Skeletal muscle satellite cell (primary cell): ENCODE data around the gene EDRF1.

Experiments
- H3K27me3 ChIP-seq: 2 replicates; pipeline ENCODE4 v1.7.0; 2013; ENCODE audit warnings: low read length; ENCODE audit not compliant: control insufficient read depth, insufficient read depth
- H3K36me3 ChIP-seq: 2 replicates; pipeline ENCODE4 v1.7.0; 2013; ENCODE audit warnings: mild to moderate bottlenecking, control low read depth, low read length; ENCODE audit not compliant: insufficient read depth
- H3K4me1 ChIP-seq: 2 replicates; pipeline ENCODE4 v1.7.0; 2013; ENCODE audit warnings: low read length; ENCODE audit not compliant: control insufficient read depth, insufficient read depth
- H3K4me2 ChIP-seq: 2 replicates; pipeline ENCODE4 v1.7.0; 2013; ENCODE audit warnings: mild to moderate bottlenecking, low read length
- H3K4me3 ChIP-seq: 2 replicates; pipeline ENCODE4 v1.7.0; 2013; ENCODE audit warnings: low read length
- H3K9ac ChIP-seq: 2 replicates; pipeline ENCODE4 v1.7.0; 2013; ENCODE audit warnings: mild to moderate bottlenecking, low read depth, low read length, moderate library complexity
- H3K9me3 ChIP-seq: replicated peaks from 2 replicates; pipeline ENCODE4 v1.7.0; 2013; ENCODE audit warnings: mild to moderate bottlenecking, control low read depth, low read length

The EDRF1 gene

DNA sequence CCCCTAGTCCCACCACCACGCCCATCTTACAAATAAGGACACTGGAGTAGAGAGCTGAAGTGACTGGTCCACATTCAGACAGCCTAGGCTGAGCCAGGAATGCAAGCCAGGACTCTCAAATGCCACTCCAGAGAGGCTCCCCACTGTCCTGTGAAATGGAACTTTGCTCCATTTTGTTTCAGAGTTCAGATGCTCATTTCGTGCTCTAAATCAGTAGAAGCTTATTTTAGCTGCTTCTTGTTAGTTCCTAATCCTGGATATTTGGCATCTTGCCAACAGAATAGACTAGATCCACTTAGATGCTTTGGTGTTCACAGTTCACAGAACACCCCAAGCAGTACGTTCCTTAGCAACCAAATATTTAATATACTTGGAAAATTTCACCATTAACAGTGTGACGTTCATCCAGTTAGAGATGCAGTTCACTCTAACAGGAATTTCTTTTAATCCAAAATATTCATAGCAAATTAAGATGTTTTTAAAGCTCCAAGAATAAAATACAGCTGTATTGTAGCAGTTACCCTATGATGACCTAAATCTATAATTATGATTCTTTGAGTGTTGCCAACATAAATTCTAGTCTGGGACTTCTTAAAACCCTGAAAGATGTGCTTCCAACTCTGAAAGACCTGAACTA is 48.8 kb downstream of the EDRF1 start:
- Histone ChIP-seq H3K4me1 (no peaks in the 10 kb centered on the region), H3K27me3 (no peaks in the 10 kb centered on the region), H3K36me3 (peaks cover 17% of the 10 kb centered on the region), H3K4me3 (no peak overlapping the region), H3K9ac (no peak overlapping the region), H3K4me2 (no peak overlapping the region), H3K9me3 (no peaks in the 10 kb centered on the region)

DNA sequence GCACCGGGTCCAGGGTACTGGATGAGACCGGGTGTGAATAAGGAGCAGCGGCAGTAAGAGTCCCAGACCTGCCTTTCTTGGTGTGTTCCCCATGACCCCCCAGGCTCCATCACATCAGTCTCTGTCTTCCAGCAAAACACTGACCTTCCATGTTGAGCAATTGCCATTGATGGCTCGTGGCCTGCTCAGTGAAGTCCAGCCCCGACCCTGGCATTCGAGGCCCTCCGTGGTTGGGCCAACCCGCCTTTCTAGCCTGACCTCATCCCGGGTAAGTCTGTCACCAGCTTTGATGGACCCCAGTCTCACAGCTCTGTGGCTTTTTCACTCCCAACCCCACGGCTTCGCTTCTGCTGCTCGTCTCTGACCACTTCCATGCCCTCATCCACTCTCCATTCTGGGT is 49.7 kb downstream of the EDRF1 start:
- Histone ChIP-seq H3K4me1 (no peaks in the 10 kb centered on the region), H3K9me3 (no peaks in the 10 kb centered on the region), H3K9ac (no peak overlapping the region), H3K4me3 (no peak overlapping the region), H3K27me3 (no peaks in the 10 kb centered on the region), H3K36me3 (peaks cover 9% of the 10 kb centered on the region), H3K4me2 (no peak overlapping the region)

DNA sequence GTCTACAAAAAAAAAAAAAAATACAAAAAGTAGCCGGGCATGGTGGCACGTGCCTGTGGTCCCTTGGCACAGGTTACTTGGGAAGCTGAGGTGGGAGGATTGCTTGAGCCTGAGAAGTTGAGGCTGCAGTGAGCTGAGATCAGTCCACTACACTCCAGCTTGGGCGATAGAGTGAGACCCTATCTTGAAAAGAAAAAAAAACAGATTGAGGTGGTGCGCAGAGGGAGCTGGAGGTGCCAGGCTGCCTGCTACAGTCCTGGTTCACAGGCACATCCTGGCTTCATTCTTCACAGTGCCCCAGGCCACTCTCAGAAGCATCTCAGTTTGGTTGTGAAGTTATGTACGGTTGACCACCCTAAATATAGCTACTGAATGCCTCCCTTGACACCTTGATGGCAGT is 51.3 kb downstream of the EDRF1 start:
- no peak overlapping the region for H3K4me2 ChIP-seq
- no peak overlapping the region for H3K4me3 ChIP-seq
- no peaks in the 10 kb centered on the region for H3K9me3 ChIP-seq
- H3K9ac ChIP-seq = no peak overlapping the region
- no peaks in the 10 kb centered on the region for H3K27me3 ChIP-seq
- no peaks in the 10 kb centered on the region for H3K36me3 ChIP-seq
- H3K4me1 ChIP-seq = no peaks in the 10 kb centered on the region

DNA sequence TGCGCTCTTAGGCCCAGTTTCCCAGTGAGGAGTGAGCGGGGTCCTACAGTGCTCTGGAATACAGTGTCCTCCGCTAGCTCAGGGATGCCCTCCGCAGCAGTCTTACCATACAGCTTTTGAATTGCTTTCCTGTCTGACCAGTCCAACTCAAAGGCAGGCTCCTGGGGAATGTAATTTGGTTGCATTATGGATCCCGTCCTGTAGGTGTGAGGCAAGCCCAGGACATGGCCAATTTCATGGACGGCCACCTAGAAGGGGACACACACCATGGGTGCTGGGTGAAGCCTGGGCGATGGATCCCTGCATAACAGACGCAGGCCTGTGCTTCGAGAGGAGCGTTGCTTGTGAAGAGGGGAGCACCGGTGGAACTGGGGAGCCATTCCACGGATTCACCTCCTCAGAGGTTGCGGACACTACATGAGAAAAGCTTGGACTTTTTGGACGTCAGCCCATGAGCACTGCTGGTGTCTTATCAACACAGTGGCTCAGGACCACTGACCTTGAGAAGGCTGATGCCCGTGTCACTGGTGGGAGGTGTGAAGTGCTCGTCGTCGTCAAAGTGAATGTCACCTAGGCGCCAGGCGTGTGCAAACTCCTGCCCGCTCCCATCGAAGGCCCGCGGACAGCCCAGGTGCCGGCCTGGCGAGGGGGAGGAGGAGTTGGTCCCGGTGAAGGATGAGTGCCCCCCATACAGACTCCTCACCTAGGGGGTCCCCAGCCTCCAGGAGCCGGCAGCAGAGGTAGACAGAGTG is 52.8 kb downstream of the EDRF1 start:
- no peaks in the 10 kb centered on the region for H3K4me1 ChIP-seq
- no peak overlapping the region for H3K4me2 ChIP-seq
- H3K9ac ChIP-seq = no peak overlapping the region
- H3K9me3 ChIP-seq = no peaks in the 10 kb centered on the region
- no peaks in the 10 kb centered on the region for H3K27me3 ChIP-seq
- H3K36me3 ChIP-seq = no peaks in the 10 kb centered on the region
- no peak overlapping the region for H3K4me3 ChIP-seq

DNA sequence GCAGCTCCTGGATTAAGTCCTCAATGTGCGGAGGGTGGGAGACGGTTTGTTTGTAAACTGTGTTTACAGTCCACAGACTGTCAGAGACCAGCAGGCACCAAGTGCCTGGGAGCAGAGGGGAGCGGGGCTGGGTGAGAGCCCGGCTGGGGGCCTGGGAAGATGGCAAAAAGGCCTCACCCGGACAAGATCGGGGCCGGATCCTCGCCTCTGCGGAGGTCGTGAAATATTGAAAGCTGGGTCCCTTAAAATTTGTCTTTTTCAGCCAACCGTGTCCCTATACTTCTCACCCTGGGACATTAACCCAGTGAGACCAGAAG is 53.3 kb downstream of the EDRF1 start:
- H3K4me2 ChIP-seq = no peak overlapping the region
- H3K4me3 ChIP-seq = no peak overlapping the region
- H3K9ac ChIP-seq = no peak overlapping the region
- H3K4me1 ChIP-seq = no peaks in the 10 kb centered on the region
- H3K36me3 ChIP-seq = no peaks in the 10 kb centered on the region
- H3K9me3 ChIP-seq = no peaks in the 10 kb centered on the region
- H3K27me3 ChIP-seq = no peaks in the 10 kb centered on the region

DNA sequence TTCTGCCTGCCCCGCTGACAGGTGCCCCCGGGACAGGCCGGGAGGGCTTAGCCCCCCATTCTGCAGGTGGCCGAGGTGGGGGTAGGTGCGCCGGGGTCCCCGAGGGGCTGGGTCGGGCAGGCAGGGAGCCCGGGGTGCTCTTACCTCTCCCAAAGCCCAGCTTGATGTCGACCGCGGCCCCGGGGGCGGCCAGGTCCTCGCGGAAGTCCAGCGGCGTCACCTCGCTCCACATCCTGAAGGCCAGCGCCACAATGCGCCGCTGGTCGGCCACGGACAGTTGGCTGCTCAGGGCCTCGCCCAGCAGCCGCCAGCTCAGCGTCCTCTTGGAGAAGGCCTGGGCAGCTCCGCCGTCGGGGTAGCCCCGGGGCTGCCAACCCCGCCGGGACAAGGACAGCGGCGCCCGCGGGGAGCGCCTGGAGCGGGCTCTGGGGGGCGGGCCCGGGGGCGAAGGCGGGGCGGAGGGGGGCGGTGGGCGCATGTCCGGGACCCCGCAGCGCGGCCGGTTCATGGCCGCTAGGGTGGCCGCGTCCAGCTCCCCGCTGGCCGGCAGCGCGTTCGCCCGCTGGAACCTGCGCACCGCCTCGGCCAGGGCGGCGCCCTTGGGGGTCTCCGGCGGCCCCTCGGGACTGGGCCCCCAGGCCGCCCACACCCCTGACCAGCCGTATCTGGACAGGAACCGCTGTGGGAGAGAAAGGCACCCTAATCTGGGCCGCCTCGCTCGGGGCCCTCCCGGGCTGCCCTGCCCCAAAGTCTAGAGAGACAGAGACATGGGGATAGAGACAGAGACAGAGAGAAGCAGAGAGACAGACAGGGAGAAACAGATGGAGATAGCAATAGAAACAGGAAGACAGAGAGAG is 54.4 kb downstream of the EDRF1 start:
- Histone ChIP-seq H3K4me1 (no peaks in the 10 kb centered on the region), H3K4me2 (no peak overlapping the region), H3K9ac (no peak overlapping the region), H3K4me3 (no peak overlapping the region), H3K9me3 (no peaks in the 10 kb centered on the region), H3K27me3 (no peaks in the 10 kb centered on the region), H3K36me3 (no peaks in the 10 kb centered on the region)

DNA sequence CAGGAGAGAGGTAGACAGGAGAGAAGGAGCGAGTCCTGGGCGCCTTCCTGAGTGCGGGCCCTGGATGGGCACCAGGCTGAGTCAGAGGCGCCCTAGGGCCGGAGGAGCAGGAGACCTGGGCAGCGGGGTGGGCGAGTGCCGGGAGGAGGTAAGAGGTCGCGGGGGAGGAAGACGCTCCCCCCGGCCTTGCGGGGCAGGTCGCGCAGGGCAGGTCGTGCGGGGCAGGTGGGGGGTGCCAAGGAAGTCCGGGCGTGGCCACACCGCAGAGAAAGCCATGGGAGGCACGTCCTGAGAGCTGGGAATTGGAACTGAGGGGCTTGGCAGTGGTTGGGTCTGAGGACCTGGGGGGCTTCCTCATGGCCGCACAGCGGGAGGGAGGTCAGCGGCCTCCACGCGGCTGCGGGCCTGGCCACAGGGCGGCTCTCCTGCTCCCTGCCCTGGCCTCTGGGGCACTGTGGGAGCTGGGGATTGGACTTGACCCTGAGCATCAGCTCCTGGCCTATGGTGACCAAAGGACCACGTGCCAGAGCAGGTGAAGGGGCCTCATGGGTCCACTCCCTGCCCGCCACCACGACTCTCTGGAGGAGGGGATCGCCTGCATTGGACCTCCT is 55.2 kb downstream of the EDRF1 start:
- Histone ChIP-seq H3K27me3 (no peaks in the 10 kb centered on the region), H3K4me3 (no peak overlapping the region), H3K4me1 (no peaks in the 10 kb centered on the region), H3K4me2 (no peak overlapping the region), H3K9me3 (no peaks in the 10 kb centered on the region), H3K9ac (no peak overlapping the region), H3K36me3 (no peaks in the 10 kb centered on the region)

DNA sequence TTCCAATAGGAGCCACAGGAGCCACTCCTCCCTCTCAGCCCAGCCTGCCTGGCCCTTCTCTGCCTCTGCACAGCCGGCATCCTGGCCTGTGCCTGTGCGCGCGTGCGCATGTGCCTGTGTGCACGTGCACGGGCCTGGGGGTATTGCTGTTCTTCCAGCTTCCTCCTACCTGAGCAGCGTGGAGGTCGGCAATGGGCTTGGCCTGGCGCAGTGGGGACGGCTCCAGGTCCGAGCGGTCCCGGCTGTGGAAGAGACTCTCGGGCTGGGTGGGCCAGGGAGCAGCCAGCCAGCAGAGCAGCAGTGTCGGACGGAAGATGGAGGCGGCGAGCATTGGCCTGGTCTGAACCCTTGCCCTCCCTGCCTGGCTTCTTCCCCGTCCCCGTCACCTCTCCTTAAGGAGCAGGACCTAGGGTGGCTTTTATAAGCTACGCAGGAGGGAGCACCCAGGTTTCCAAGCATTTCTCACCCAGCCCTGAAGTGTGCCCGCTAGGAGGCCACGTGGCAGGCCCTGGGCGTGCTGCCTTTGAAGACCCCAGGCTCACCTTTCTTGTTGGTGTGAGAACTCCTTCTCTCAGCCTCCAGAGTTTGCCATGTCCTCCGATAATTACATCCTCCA is 56.1 kb downstream of the EDRF1 start, which contains the start of gene MMP21:
Gene MMP21, minus strand, starts transcription at position 331 of the 616 bp plus-strand sequence. Its CDS starts 0 bp downstream, at position 331.
- H3K36me3 ChIP-seq = no peaks in the 10 kb centered on the region
- no peak within 1 kb of the TSS for H3K4me2 ChIP-seq
- H3K9ac ChIP-seq = no peak within 1 kb of the TSS
- no peak within 1 kb of the TSS for H3K4me3 ChIP-seq
- no peaks in the 10 kb centered on the region for H3K27me3 ChIP-seq
- H3K4me1 ChIP-seq = no peaks in the 10 kb centered on the region
- no peaks in the 10 kb centered on the region for H3K9me3 ChIP-seq

DNA sequence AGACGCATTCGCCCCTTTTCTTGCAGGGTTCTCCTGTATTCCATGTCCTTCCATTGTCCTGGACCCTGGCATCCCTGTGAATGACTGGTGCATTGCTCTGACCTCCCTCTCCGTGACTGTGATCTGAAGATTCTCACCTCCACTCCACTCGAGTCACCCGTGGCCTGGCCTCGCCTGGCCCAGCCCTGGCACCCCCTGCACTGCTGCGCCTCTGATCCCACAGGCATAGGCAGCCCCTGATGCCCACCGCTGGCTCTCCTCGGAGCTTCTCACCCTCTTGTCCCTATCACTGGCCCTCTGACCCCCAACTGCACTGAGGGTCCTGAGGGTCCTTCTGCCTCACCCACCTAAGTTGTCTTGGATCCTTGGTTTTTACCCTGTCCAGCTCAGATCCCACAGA is 58.3 kb downstream of the EDRF1 start:
- no peaks in the 10 kb centered on the region for H3K27me3 ChIP-seq
- no peak overlapping the region for H3K9ac ChIP-seq
- H3K4me3 ChIP-seq = no peak overlapping the region

DNA sequence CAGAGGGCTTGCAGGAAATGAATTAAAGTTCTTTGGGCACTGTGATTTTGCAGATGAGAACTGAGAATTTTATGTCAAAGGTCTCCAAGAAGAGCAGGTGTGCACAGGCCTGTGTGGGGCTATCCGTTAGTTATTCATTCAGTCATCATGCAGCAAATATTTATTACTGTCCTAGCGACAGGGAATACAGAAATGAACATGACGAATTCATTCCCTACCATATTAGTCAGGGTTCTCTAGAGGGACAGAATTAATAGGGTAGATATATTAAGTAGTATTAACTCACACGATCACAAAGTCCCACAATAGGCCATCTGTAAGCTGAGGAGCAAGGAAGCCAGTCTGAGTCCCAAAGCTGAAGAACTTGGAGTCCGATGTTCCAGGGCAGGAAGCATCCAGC is 59.0 kb downstream of the EDRF1 start:
- no peaks in the 10 kb centered on the region for H3K9me3 ChIP-seq
- no peaks in the 10 kb centered on the region for H3K36me3 ChIP-seq
- no peaks in the 10 kb centered on the region for H3K4me1 ChIP-seq
- H3K4me2 ChIP-seq = no peak overlapping the region
- no peak overlapping the region for H3K9ac ChIP-seq
- no peak overlapping the region for H3K4me3 ChIP-seq
- H3K27me3 ChIP-seq = no peaks in the 10 kb centered on the region

More for the DNA sequence above, 58.3 kb downstream of the EDRF1 start:
- Histone ChIP-seq H3K9me3 (no peaks in the 10 kb centered on the region), H3K4me1 (no peaks in the 10 kb centered on the region), H3K4me2 (no peak overlapping the region), H3K36me3 (no peaks in the 10 kb centered on the region)
